OCI-LY3 (cell line): ENCODE measurements around the gene DACT1.

ENCODE experiments used
- H2AFZ ChIP-seq: fragments of 200-600, 300-600 bp; shearing (Covaris generic); 2 replicates; pipeline ENCODE4 v1.6.0; 2014; ENCODE audit warnings: antibody characterized with exemption, low read depth, low read length
- H3K27ac ChIP-seq: fragments of 200-600, 300-600 bp; sonication (generic); 2 replicates; pipeline ENCODE4 v1.5.1; 2014; ENCODE audit warnings: mild to moderate bottlenecking, low read length, moderate library complexity, mixed read lengths
- H3K27me3 ChIP-seq: fragments of 200-600, 300-600 bp; sonication (generic); 2 replicates; pipeline ENCODE4 v1.6.1; 2014; ENCODE audit warnings: low read depth, low read length, mixed read lengths
- H3K36me3 ChIP-seq: fragments of 200-600, 300-600 bp; sonication (generic); replicated peaks from 2 replicates; pipeline ENCODE3; 2014; ENCODE audit warnings: low read depth, low read length, mixed read lengths
- H3K4me1 ChIP-seq: fragments of 300-600, 200-600 bp; sonication (generic); 2 replicates; pipeline ENCODE4 v1.6.1; 2014; ENCODE audit warnings: low read length, mixed read lengths
- H3K4me2 ChIP-seq: fragments of 200-600, 300-600 bp; sonication (generic); 2 replicates; pipeline ENCODE4 v1.6.1; 2014; ENCODE audit warnings: low read length, mixed read lengths
- H3K4me3 ChIP-seq: fragments of 300-600, 200-600 bp; sonication (generic); 2 replicates; pipeline ENCODE4 v1.5.1; 2014; ENCODE audit warnings: antibody characterized with exemption, mild to moderate bottlenecking, low read length, moderate library complexity
- H3K79me2 ChIP-seq: fragments of 300-600, 200-600 bp; shearing (Covaris generic); 2 replicates; pipeline ENCODE4 v1.6.1; 2014; ENCODE audit warnings: mild to moderate bottlenecking, low read length, mixed read lengths
- H3K9ac ChIP-seq: fragments of 300-600, 200-600 bp; shearing (Covaris generic); 2 replicates; pipeline ENCODE4 v1.6.0; 2014; ENCODE audit warnings: mild to moderate bottlenecking, low read length, moderate library complexity
- H3K9me3 ChIP-seq: fragments of 200-600, 300-600 bp; shearing (Covaris generic); 2 replicates; pipeline ENCODE4 v1.6.1; 2014; ENCODE audit warnings: low read length, mixed read lengths; ENCODE audit not compliant: insufficient read depth
- H4K20me1 ChIP-seq: fragments of 200-600, 300-600 bp; sonication (generic); 2 replicates; pipeline ENCODE4 v1.6.1; 2016; ENCODE audit warnings: low read length, mixed read lengths; ENCODE audit not compliant: insufficient read depth
- EZH2phosphoT487 ChIP-seq: fragments of 200-600 bp; shearing (Covaris generic); IDR thresholded peaks from 2 replicates; pipeline ENCODE4 v1.6.1; 2018; ENCODE audit warnings: antibody characterized with exemption, mixed run types, low read depth
- TF ChIP-seq, protein P1 (sequence below): fragments of 200-600, 300-600 bp; sonication (generic); IDR thresholded peaks from 2 replicates; pipeline ENCODE4 v1.5.1; 2014; ENCODE audit warnings: antibody characterized with exemption, low read length, low read depth

Gene DACT1

DNA sequence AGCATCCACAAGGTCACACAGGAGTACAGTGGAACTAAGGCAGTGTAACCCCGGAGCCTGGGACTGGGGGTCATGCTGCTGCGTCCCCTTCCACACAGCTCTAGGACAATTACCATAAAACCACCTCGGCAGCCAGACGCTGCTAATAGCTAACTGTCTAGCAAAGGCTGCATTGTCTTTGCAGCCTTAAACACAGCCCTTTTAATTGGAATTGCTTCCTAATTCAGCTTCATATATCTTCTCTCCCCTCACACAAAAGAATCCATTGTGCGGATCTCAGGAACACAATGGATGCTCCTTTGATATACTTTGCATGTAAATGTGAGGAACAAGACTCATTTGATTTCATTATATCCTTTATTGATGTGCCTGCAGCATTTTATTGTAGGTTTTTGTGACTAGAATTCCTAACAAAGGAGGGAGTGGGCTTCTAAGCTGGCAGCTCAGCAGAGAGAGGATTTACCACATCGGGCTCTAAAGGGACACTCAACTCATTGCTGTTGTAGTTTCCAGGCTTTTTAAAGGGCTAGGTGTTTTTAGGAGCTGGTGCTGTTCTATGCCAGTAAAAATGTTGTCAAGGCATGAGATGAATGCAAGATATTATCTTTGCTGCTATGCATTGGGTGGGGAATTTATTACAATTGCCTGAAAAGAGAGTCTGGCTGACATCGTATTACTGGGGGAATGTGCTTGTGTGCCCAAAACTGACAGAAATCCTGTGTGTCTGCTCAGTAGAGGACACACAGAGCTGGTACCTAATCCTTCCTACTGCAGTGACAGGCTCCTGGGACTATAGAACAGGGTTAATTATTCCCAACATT is 30.4 kb upstream of the DACT1 start:
- TF ChIP-seq, protein P1, sequence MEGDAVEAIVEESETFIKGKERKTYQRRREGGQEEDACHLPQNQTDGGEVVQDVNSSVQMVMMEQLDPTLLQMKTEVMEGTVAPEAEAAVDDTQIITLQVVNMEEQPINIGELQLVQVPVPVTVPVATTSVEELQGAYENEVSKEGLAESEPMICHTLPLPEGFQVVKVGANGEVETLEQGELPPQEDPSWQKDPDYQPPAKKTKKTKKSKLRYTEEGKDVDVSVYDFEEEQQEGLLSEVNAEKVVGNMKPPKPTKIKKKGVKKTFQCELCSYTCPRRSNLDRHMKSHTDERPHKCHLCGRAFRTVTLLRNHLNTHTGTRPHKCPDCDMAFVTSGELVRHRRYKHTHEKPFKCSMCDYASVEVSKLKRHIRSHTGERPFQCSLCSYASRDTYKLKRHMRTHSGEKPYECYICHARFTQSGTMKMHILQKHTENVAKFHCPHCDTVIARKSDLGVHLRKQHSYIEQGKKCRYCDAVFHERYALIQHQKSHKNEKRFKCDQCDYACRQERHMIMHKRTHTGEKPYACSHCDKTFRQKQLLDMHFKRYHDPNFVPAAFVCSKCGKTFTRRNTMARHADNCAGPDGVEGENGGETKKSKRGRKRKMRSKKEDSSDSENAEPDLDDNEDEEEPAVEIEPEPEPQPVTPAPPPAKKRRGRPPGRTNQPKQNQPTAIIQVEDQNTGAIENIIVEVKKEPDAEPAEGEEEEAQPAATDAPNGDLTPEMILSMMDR: no peak
- TF ChIP-seq EZH2phosphoT487: no peak

DNA sequence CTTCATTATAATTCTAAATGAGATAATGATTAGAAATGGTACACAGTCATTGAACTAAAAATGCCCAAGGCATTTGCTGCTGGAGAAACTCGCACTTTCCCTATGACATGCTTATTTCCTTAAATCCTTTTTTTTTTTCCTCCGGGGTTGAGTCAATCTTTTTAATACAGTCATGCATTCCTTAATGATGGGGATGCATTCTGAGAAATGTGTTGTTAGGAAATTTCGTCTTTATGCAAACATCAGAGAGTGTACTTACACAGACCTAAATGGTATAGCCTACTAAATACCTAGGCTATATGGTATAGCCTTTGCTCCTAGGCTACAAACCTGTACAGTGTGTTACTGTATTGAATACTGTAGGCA is 29.8 kb upstream of the DACT1 start:
- no peaks in the 10 kb centered on the region for H3K36me3 ChIP-seq

More for the DNA sequence above, 30.4 kb upstream of the DACT1 start:
- Histone ChIP-seq H3K36me3 (no peaks in the 10 kb centered on the region), H3K9me3 (no peaks in the 10 kb centered on the region), H3K9ac (no peak overlapping the region), H3K4me1 (no peaks in the 10 kb centered on the region), H3K4me2 (no peak overlapping the region), H3K4me3 (no peak overlapping the region), H3K27ac (no peak overlapping the region), H2AFZ (no peak overlapping the region), H4K20me1 (no peaks in the 10 kb centered on the region), H3K79me2 (no peaks in the 10 kb centered on the region), H3K27me3 (no peaks in the 10 kb centered on the region)

DNA sequence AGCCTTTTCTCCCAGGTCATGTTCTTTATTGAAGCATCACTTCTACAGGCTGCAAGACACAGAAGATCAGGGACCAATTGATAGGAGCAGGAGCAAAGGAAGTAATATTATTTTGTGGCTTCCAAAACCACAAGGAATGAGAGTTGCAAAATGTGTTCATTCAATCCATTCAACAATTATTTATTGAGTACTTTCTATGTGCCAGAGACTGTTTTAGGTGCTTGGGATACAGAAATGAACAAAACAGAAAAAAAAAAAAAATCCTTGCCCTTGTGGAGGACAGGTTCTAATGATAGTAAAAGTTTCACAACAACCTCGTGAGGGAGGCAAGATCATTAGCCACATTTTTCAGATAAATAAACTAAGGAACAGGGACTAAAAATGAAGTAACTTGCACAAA is 20.1 kb upstream of the DACT1 start:
- Histone ChIP-seq H3K9me3 (no peaks in the 10 kb centered on the region), H3K4me3 (no peak overlapping the region), H3K4me2 (no peak overlapping the region), H3K36me3 (no peaks in the 10 kb centered on the region), H3K79me2 (no peaks in the 10 kb centered on the region), H3K4me1 (peaks cover 14% of the 10 kb centered on the region), H3K27ac (no peak overlapping the region), H3K27me3 (no peaks in the 10 kb centered on the region), H4K20me1 (no peaks in the 10 kb centered on the region), H3K9ac (no peak overlapping the region), H2AFZ (no peak overlapping the region)
- TF ChIP-seq, protein P1: no peak
- TF ChIP-seq EZH2phosphoT487: no peak

More for the DNA sequence above, 29.8 kb upstream of the DACT1 start:
- no peak overlapping the region for H3K4me2 ChIP-seq
- no peak overlapping the region for H3K27ac ChIP-seq
- no peaks in the 10 kb centered on the region for H3K79me2 ChIP-seq
- H3K9ac ChIP-seq: no peak overlapping the region
- no peak overlapping the region for H3K4me3 ChIP-seq
- no peaks in the 10 kb centered on the region for H3K27me3 ChIP-seq
- H3K4me1 ChIP-seq: no peaks in the 10 kb centered on the region
- H3K9me3 ChIP-seq: no peaks in the 10 kb centered on the region
- TF ChIP-seq EZH2phosphoT487: no peak
- TF ChIP-seq, protein P1: no peak
- no peak overlapping the region for H2AFZ ChIP-seq
- H4K20me1 ChIP-seq: no peaks in the 10 kb centered on the region

DNA sequence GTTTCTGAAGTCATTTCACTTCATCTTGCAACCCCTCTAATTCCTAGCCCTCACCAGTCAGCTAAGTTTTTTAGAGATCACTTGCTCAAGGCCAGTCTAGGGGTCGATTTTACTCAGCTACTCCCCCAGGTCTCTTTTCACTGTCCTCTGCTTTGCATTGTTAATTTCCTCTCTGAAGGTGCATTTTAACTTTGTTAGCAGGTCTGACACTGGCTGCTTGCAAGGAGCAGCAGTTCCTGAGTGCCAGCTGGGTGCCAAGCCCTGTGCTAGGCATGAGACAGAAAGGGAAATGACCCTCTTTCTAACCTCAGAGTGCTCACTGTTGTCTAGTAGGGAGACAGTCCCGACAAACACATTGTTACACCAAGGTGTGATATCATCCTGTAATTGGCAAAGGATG is 17.8 kb upstream of the DACT1 start:
- TF ChIP-seq EZH2phosphoT487: no peak
- TF ChIP-seq, protein P1: no peak
- Histone ChIP-seq H3K27ac (no peak overlapping the region), H4K20me1 (no peaks in the 10 kb centered on the region), H3K9ac (0 out of 2 replicates have a peak overlapping the region, but pooled peaks have one; percentile 3), H3K9me3 (no peaks in the 10 kb centered on the region), H3K4me2 (peak overlapping the region; percentile 36), H3K4me1 (peaks cover 14% of the 10 kb centered on the region), H3K36me3 (no peaks in the 10 kb centered on the region), H3K79me2 (no peaks in the 10 kb centered on the region), H2AFZ (peak overlapping the region; percentile 81), H3K27me3 (no peaks in the 10 kb centered on the region), H3K4me3 (no peak overlapping the region)
